ENCODE results near the gene ARHGAP4. TPM values are rescaled to one million over a fixed set of nuclear protein-coding genes. Genes with fewer than 3 reads are reported as not detected.

The ARHGAP4 gene
- 1.2 TPM for polyA plus RNA-seq (2013, experiment 1 of 2; ENCODE audit: insufficient read length)
- 2.3 TPM for polyA plus RNA-seq (2013, experiment 2 of 2; ENCODE audit: insufficient read length)

DNA sequence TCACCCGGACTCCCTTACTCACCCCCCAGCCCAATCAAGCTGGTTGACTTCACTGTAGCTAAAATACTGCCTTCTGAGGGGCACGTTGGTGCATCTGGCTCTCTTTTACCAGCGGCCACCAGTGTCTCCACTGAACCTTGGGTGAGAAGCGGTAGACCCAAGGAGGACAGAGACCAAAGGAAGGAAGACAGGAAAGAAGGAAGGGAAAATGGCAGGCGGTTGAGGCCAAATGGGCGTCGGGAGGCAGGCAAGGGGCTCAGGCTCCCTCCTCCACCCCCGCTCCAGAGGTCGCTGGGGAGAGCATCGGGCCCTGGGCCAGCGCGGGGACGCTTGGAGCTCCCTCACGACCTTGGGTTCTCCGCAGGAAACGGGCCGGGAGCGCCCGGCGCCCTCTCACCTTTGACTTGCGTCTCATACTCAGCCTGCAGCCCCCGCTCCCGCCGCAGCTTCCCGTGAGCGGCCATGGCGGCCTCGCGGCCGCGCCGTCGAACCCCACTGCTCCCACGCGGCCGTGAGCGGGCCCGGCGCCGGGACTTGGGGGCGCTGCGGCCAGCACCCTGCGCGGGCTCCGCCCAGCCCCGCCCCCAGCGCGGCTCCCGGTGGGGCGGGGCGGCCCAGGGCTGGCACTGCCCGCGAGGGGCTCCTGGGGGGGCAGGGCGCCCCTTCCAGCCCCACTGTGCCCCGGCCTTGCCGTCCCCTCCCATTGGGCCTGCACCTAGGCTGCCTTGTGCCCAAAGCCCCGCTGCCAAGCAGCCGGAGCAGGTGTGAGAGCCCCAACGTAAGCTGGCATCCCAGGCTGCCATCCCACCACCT is at the start of gene ARHGAP4:
TSS of gene ARHGAP4 (minus strand) at position 526 of the 813 bp plus-strand sequence. CDS start at position 464, 62 bp downstream.
- DNase-seq, result no peak

DNA sequence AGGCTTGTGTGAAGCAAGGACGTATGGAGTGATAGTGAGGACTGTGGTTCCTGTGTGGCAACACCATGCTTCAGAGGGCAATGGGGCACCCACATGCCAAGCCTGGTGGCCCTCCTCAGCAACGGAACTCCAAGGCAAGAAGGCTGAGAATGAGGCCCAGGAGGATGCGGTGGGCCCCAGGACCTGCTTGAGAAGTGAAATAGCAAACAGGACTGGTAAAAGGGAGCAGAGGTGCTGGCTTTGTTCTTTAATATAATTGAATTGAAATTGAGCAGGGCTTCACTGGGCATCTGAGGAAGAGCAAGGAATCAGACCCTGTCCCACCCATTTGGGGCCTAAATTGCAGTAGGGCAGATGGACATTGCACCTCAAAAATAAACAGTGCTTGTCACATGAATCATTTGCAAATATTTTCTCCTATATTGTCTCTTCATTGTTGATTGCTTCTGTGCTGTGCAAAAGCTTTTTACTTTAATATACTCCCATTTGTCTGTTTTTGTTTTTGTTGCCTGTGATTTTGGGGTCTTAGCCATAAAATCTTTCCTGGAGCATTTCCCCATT is 48.7 kb upstream of the ARHGAP4 start:
- DNase-seq, result no peak

DNA sequence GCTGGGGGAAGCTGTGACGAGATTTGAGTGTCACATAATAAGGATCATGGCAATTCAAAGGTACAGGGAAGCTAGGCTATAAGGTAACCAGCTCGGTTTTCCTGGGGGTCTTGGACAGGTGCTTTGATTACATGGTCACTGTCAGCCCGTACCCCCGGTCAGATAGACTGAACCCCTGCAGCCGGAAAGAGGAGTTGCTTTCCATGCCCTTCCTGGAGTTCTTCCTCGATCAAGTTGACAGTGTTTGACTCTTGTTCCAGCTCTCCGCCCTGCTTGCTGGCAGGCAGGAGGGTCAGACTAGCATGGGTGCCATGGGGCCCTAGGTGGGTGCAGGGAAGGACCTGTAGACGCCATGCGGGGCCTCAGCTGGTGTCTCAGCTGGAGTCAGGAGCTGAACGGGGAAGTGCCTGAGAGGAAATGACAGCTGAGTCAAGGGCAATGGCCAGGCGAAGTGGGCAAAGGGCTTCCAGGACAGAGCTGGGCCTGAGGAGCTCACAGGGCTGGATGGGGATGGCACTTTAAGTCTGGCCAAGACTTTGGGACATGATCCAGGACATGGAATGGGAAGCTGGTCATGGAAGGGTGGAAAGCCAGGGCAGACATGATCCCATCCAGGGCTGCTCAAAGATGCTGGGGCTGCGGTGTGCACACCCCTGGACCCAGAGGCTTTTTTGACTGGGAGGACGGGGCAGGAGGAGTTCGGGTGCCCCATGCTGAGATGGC is 48.1 kb upstream of the ARHGAP4 start:
- no peak for DNase-seq

- DNase-seq, result no peak
Observed at GRCh38 chrX:153973127-153974002, 47.3 kb upstream of the ARHGAP4 start.

DNA sequence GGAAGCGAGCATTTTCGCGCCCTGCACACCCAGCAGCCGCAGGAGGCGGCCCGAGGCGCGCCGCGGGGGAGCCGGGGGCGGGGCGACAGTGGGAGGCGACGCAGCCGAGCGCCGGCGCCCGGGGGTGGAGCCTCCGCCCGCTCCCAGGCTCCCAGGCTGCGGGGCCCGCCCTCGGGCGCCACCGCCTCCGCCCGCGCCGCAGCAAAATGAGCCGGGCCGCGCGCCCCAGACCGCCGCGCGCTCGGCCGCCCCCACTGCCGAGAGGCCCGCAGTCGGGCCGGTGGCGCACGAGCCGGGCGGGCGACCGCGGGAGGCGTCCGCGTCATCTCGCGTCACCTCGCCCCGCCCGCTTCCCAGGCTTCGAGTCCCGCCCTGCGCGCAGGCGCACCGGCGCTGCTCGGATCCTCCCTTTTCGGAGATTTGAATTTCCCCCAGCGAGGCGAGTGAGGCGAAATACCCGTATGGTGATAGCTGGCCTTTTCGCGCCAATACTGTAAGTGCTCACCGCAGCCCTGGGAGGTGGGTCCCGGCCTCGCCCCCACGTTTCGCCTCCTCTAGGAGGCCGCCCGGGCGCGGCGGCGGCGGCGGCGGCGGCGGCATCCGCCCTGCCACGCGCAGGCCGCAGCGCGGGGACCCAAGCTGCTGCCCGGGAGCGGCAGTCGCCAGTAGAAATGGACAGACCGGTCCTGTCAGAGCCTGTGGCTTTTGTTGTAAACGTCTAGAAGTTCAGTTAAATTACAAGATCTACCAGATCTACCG is 46.5 kb upstream of the ARHGAP4 start, which contains the start of gene TMEM187:
TSS of gene TMEM187 (plus strand) at position 387 of the 759 bp plus-strand sequence. CDS start 9,309 bp downstream, outside the sequence.
- peak; percentile 88 for DNase-seq

DNA sequence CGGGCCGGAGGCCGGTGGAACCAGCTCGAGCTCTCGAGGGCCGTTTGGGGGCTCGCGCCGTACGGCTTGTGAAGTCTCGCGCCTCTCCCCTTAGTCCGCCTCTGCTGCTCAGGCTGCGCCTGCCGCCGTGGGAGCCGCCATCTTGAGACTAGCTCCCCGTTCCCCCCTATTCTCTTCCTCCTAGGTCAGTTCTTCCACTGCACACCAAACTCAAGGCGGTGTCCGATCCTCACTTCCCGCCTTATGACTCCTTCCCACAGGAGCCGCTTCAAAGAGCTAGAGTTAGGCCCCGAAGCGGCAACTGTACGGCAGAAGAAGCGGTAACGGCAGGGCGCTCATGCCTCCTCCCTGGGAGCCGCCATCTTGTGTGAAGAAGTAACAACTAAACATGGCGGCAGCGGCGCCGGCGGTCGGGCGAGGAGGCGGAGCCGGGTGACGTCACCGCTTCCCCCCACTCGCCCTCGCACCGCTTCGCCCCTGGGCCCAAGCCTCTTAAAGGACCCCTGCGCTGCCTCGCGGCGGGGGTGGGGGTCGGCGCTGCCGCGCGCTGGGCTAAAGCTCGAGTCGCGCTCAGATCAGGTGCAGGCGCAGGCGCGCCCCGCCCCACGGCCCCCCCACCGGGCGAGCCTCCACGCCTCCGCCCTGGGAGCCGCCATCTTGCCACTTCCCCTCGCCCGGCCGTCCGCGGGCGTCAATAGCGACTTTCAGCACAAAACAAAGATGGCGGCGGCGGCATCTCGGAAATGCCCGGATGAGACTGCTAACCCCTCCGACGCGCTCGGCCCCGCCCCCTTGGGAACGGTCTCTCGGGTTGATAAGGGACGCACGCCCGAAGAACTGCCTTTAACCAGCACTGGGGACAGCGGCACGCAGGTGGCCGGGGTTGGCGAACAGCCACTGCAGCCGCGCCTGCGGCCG is 45.6 kb upstream of the ARHGAP4 start, which contains the start of gene HCFC1:
TSS of gene HCFC1 (minus strand) at position 369 of the 918 bp plus-strand sequence. CDS start 978 bp downstream, outside the sequence.
- peak; percentile 93 for DNase-seq

- DNase-seq, result peak; percentile 87
Observed at GRCh38 chrX:153971124-153971449, 45.0 kb upstream of the ARHGAP4 start.

GRCh38 chrX:153970357-153971123 is 44.5 kb upstream of the ARHGAP4 start:
- peak; percentile 72 for DNase-seq

DNA sequence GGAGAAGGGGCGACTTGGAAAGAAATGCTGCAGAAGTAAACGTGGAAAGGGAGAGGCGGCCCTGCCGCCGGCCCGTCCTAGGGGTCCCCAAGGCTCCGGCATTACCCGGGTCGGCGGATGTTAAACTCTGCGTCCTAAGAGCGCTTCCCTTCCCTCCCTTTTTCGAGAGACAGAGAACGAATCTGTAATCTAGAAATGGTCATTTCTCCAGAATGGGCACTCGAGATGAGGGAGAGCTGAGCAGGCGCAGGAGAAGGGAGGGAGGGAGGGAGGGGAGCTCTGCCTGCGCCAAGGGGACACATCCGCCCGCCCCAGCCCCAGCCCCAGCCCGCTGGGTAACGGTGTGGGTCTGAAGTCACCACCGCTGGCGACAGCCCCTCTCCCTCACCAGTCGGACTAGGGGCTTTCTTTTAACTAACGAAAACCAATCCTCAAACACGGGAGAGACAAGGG is 43.9 kb upstream of the ARHGAP4 start:
- DNase-seq, result no peak

- DNase-seq, result no peak
Observed at GRCh38 chrX:153969125-153969903, 43.2 kb upstream of the ARHGAP4 start.

- no peak for DNase-seq
Observed at GRCh38 chrX:153968754-153969124, 42.7 kb upstream of the ARHGAP4 start.

DNA sequence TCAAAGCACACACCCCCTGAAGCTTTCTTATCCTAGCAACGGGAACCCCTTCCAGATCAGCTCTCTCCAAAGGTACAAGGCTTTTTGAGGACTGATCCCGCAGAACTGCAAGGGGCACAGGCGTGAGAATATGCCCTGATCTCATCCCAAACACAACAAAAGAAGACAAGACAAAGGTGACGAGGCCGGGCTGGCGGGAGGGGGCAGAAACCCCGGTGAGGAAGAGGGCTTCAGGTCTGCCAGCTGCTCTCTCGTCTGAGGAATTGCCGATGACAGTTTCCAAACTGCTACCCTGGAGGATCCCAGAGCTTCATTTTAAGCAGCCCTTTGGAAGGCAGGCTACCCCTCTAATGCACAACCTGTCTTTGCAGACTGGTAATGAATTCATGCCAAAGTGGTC is 42.2 kb upstream of the ARHGAP4 start:
- DNase-seq, result no peak

DNA sequence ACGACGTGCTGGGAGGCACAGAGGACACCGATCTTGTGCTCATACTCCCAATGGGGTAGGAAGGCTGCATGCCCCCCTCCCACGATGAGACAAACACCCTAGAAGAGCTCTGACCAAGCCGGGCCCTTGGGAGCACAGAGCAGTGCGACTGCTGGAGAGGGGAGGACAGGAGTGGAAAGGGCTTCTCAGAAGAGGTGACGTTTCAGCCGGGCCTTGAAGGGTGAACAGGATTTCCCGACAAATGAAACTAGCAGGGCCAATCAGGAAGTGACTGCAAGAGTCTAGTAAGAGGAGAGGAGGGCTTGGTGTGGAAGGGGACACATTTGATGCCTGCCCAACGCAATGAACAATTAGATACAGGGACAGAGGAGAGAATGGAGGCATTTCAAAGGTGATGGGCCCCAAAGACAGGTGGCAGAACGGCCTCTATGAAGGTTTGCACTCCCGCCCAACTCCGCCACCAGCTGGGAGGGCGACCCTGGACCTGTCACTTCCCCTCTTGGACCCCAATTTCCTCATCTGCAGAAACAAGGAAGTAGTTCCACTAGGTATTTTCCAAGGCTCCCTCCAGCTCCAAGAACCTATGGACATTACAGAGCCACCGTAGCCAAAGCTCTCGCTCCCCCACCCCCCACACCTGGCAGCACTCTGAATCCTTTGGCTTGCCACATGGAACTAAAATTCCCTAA is 41.6 kb upstream of the ARHGAP4 start:
- DNase-seq, result no peak

DNA sequence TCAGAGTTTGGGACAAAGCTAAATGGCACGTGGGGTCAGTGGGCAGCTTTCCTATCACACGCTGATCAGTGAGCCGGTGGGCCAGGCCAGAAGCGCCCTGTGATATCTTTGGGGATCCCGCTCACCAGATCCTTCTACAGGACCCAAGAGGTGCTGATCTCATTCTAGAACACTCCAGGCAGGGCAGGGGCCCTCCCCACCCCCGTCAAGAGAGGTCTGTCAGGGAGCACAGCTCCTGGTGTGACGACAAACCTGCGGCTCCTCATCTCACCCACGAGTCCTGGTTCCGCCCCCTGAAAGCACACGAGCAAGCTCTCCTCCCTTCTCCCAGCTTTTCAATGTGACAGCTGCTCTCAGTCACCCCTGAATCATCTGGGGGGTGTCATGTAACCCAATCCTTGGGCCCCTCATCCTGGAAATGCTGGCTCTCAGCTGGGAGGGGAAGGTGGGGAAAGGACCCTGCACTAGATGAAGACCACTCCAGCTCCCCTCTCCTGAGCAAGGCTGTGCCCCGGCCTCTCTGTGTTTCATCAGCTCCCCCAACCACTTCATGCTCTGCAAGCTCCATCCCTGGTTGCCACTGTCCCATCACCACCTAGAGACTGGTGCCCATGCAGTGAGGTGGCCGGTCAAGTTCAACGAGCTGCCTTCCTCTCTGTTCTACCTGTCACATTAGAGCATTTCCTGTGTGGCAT is 40.9 kb upstream of the ARHGAP4 start:
- DNase-seq, result no peak

GRCh38 chrX:153966283-153966688 is 40.2 kb upstream of the ARHGAP4 start:
- no peak for DNase-seq

- DNase-seq, result no peak
Observed at GRCh38 chrX:153965406-153965805, 39.3 kb upstream of the ARHGAP4 start.

GRCh38 chrX:153964105-153964504 is 38.0 kb upstream of the ARHGAP4 start:
- no peak for DNase-seq
